ENCODE data around the gene RNASE11. TPM values are rescaled to one million over a fixed set of nuclear protein-coding genes. Genes with fewer than 3 reads are reported as not detected.

RNASE11 gene
- total and polyA plus RNA-seq, 2 of the 4 experiments (the other 2 are of a cell fraction) = not detected

DNA sequence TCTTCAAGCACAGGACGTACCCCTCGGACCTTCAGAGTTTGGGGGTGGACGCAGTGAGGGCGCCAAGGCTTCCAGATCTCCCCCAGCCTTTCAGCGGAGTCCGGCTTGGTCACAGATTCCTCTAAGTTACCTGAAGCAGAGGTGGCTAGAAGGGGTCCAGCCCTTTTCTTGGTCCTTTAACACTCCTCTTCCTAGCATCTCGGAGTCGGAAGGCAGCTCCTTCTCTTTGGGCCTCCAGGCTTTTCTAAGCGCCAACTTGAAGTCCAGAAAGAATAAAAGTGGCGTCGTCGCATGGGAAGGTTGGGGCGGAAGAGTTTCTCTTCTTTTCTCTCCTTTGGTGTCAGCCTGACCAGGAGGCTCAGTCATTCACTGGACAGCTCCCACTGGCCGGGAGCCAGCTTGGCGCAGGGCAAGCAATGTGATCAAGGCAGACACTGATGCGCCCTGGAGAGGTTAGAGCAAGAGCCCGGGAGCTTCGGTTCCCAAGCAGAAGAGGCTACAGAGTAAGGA, 44.1 kb upstream of the RNASE11 start:
- no peak overlapping the region for H2BK15ac ChIP-seq (ENCODE audit: low read depth, low read length)
- intact Hi-C loops (cut with micrococcal nuclease) = loop anchor here (2.0 to 5.0 kb wide), 2 partner anchors 19 to 340 kb away; no protein-coding TSS in a partner anchor
- no peaks in the 10 kb centered on the region for H3K4me1 ChIP-seq (ENCODE audit: control insufficient read depth, insufficient read depth, low read length)
- peak overlapping the region; percentile 30; the same call in 1 of the 2 replicates for H3K4me3 ChIP-seq (ENCODE audit: insufficient read depth, low read depth, low read length)
- no peak overlapping the region for H3K9ac ChIP-seq (ENCODE audit: low read depth, low read length)
- in situ Hi-C loops (cut with MboI; ENCODE audit: low sequenced_read_pairs) = loop anchor here (5.0 kb wide), 1 partner anchor 50 kb away; the partner anchor contains the start of gene RNASE4
- no peak overlapping the region for H4K91ac ChIP-seq (ENCODE audit: insufficient read depth, low read depth, low read length)
- H3K18ac ChIP-seq (ENCODE audit: low read depth, low read length) = no peak overlapping the region
- H4K5ac ChIP-seq (ENCODE audit: low read depth, low read length) = no peak overlapping the region
- no peaks in the 10 kb centered on the region for H3K79me1 ChIP-seq (ENCODE audit: low read depth in 1 of 2, low read length in 2 of 2)
- H3K9me1 ChIP-seq (ENCODE audit: insufficient read depth, low read length) = no peaks in the 10 kb centered on the region
- ATAC-seq (ENCODE audit: low read depth) = no peak; the same call in 1 of the 2 replicates
- H2BK20ac ChIP-seq (ENCODE audit: low read depth, low read length) = no peak overlapping the region
- peaks cover 4% of the 10 kb centered on the region for H3K27me3 ChIP-seq (ENCODE audit: control insufficient read depth, insufficient read depth, low read length)
- dilution Hi-C loops (cut with HindIII; ENCODE audit: low sequenced_read_pairs, unreplicated experiment) = no loop called here
- H3K4ac ChIP-seq (ENCODE audit: low read depth, low read length) = no peak overlapping the region
- no peak overlapping the region for H3K56ac ChIP-seq (ENCODE audit: extremely low read depth, insufficient read depth, low read length)
- H3K9me3 ChIP-seq (ENCODE audit: control insufficient read depth, insufficient read depth, low read length) = no peaks in the 10 kb centered on the region
- POLR2A ChIA-PET (ENCODE audit: unreplicated experiment) = interaction anchor here (0.6 kb wide), 1 partner anchor 59 kb away, joined by 4 read pairs; no protein-coding TSS in a partner anchor
- no peak overlapping the region for H3K23ac ChIP-seq (ENCODE audit: low read depth, low read length)
- TF ChIP-seq MAFK (IDR thresholded peaks at IDR 0.05; ENCODE audit: low read depth, low read length) (no peak), MXI1 (IDR thresholded peaks at IDR 0.05; ENCODE audit: borderline replicate concordance, low read depth, low read length) (no peak), RFX5 (IDR thresholded peaks at IDR 0.05; ENCODE audit: low read depth, low read length) (no peak), SMC3 (IDR thresholded peaks at IDR 0.05; ENCODE audit: low read depth, low read length) (no peak), NFE2L2 (IDR thresholded peaks at IDR 0.05; ENCODE audit: low read depth, low read length) (no peak), CEBPB (IDR thresholded peaks at IDR 0.05; ENCODE audit: low read depth, low read length) (no peak), FOS (IDR thresholded peaks at IDR 0.05; ENCODE audit: low read depth, low read length) (no peak), CHD1 (IDR thresholded peaks at IDR 0.05; ENCODE audit: low read depth, low read length) (no peak), MAZ (IDR thresholded peaks at IDR 0.05; ENCODE audit: borderline replicate concordance, low read depth, low read length) (no peak), RAD21 (IDR thresholded peaks at IDR 0.05; ENCODE audit: low read length) (no peak), POLR2A (IDR thresholded peaks at IDR 0.05; ENCODE audit: low read depth, low read length) (no peak), BHLHE40 (IDR thresholded peaks at IDR 0.05; ENCODE audit: low read depth, low read length) (no peak), RCOR1 (IDR thresholded peaks at IDR 0.05; ENCODE audit: insufficient replicate concordance, low read length) (no peak)
- TF ChIP-seq, protein P1, sequence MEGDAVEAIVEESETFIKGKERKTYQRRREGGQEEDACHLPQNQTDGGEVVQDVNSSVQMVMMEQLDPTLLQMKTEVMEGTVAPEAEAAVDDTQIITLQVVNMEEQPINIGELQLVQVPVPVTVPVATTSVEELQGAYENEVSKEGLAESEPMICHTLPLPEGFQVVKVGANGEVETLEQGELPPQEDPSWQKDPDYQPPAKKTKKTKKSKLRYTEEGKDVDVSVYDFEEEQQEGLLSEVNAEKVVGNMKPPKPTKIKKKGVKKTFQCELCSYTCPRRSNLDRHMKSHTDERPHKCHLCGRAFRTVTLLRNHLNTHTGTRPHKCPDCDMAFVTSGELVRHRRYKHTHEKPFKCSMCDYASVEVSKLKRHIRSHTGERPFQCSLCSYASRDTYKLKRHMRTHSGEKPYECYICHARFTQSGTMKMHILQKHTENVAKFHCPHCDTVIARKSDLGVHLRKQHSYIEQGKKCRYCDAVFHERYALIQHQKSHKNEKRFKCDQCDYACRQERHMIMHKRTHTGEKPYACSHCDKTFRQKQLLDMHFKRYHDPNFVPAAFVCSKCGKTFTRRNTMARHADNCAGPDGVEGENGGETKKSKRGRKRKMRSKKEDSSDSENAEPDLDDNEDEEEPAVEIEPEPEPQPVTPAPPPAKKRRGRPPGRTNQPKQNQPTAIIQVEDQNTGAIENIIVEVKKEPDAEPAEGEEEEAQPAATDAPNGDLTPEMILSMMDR (conservative IDR thresholded peaks at IDR 0.05; ENCODE audit: low read depth, low read length) = no peak
- TF ChIP-seq, protein P2, sequence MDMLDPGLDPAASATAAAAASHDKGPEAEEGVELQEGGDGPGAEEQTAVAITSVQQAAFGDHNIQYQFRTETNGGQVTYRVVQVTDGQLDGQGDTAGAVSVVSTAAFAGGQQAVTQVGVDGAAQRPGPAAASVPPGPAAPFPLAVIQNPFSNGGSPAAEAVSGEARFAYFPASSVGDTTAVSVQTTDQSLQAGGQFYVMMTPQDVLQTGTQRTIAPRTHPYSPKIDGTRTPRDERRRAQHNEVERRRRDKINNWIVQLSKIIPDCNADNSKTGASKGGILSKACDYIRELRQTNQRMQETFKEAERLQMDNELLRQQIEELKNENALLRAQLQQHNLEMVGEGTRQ (IDR thresholded peaks at IDR 0.05; ENCODE audit: low read depth, low read length) = no peak
- TF ChIP-seq, protein P3, sequence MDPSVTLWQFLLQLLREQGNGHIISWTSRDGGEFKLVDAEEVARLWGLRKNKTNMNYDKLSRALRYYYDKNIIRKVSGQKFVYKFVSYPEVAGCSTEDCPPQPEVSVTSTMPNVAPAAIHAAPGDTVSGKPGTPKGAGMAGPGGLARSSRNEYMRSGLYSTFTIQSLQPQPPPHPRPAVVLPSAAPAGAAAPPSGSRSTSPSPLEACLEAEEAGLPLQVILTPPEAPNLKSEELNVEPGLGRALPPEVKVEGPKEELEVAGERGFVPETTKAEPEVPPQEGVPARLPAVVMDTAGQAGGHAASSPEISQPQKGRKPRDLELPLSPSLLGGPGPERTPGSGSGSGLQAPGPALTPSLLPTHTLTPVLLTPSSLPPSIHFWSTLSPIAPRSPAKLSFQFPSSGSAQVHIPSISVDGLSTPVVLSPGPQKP (IDR thresholded peaks at IDR 0.05; ENCODE audit: borderline replicate concordance, low read depth, low read length) = no peak
- H4K20me1 ChIP-seq (ENCODE audit: insufficient read depth, low read length) = peaks cover 4% of the 10 kb centered on the region; the same call in 1 of the 2 replicates
- no peak overlapping the region for H2AK9ac ChIP-seq (replicated peaks; ENCODE audit: low read depth, low read length, poor library complexity)
- no peak overlapping the region for H2BK5ac ChIP-seq (ENCODE audit: low read depth, low read length, poor library complexity, severe bottlenecking)
- peak overlapping the region; percentile 71 for H3K4me2 ChIP-seq (ENCODE audit: low read depth, low read length)
- no peaks in the 10 kb centered on the region for H3K36me3 ChIP-seq (ENCODE audit: control insufficient read depth, insufficient read depth, low read length)
- H2AK5ac ChIP-seq (ENCODE audit: low read depth, low read length) = no peak overlapping the region
- CTCF ChIA-PET = no interaction called here
- H2AFZ ChIP-seq (replicated peaks; ENCODE audit: low read length, poor library complexity) = no peak overlapping the region
- no TSS peak for BruUV-seq (replicated peaks)
- no peak overlapping the region for H3K14ac ChIP-seq (replicated peaks; ENCODE audit: low read depth, low read length)
- H2BK120ac ChIP-seq (ENCODE audit: low read depth, low read length) = no peak overlapping the region
- DNase-seq = peak; percentile 56
- WGBS, 2 experiments (ENCODE audit: extremely low coverage in 2 of 2, insufficient read length in 1 of 2) = 10% methylated on average over 2 of the region's 18 CpGs; no CpG with 5 or more reads in 1 of the 2 experiments
- H3K27ac ChIP-seq (ENCODE audit: insufficient read depth, low read length) = no peak overlapping the region
- no peak overlapping the region for H4K8ac ChIP-seq (ENCODE audit: low read depth in 2 of 2, low read length in 2 of 2)

Data from IMR-90 (cell line).